PC-3 (cell line): Measurements from ENCODE around the gene NAALADL1. TPM values are rescaled to one million over a fixed set of nuclear protein-coding genes. Genes with fewer than 3 reads are reported as not detected.

Source experiments
- ATAC-seq: fragments of 200-7000 bp; cut with Tn5 transposase; 2 replicates; pipeline ENCODE4 v1.9.1; 2020; ENCODE audit warnings: mild to moderate bottlenecking, moderate library complexity
- BruUV-seq: library from RNA; stranded (reverse); fragments of 400-500 nt; replicated peaks from 2 replicates; lab custom pipeline; 2021; lab: Mats Ljungman, UMichigan
- CTCF ChIA-PET: fragments of 300-600 bp; sonication (Branson Sonifier 250); formaldehyde crosslinking; loops from one replicate; lab custom pipeline; 2022; ENCODE audit warnings: antibody characterized with exemption; lab: Charles Lee
- POLR2A ChIA-PET: fragments of 300-600 bp; sonication (Branson Sonifier 250); formaldehyde crosslinking; loops from one replicate; lab custom pipeline; 2022; ENCODE audit warnings: antibody characterized with exemption; ENCODE audit not compliant: unreplicated experiment; lab: Charles Lee
- DNase-seq: peaks from one replicate; pipeline ENCODE4 v3.0.0-alpha.2; 2015
- H2AFZ ChIP-seq: fragments of 300-600 bp; sonication (generic); 2 replicates; pipeline ENCODE4 v1.6.0; 2016; ENCODE audit warnings: antibody characterized with exemption, low read length
- H3F3A ChIP-seq: fragments of 300-600 bp; sonication (generic); one replicate; pipeline ENCODE4 v1.6.0; 2017; ENCODE audit warnings: antibody characterized with exemption, low read length, control low read depth, mild to moderate bottlenecking; ENCODE audit not compliant: unreplicated experiment
- H3K27ac ChIP-seq: fragments of 300-600 bp; sonication (generic); 2 replicates; pipeline ENCODE4 v1.5.1; 2016; ENCODE audit warnings: mild to moderate bottlenecking, low read length
- H3K27me3 ChIP-seq: fragments of 300-600 bp; sonication (generic); 2 replicates; pipeline ENCODE4 v1.6.1; 2016; ENCODE audit warnings: low read length, mixed read lengths
- H3K36me3 ChIP-seq: fragments of 300-600 bp; sonication (generic); 2 replicates; pipeline ENCODE4 v1.6.1; 2016; ENCODE audit warnings: low read depth, mixed run types, low read length, mixed read lengths
- H3K4me1 ChIP-seq: fragments of 300-600 bp; sonication (generic); 2 replicates; pipeline ENCODE4 v1.5.1; 2016; ENCODE audit warnings: low read length; ENCODE audit not compliant: insufficient read depth
- H3K4me2 ChIP-seq: fragments of 300-600 bp; sonication (generic); 2 replicates; pipeline ENCODE4 v1.6.0; 2016; ENCODE audit warnings: low read length
- H3K4me3 ChIP-seq: fragments of 300-600 bp; sonication (generic); 2 replicates; pipeline ENCODE4 v1.5.1; 2016; ENCODE audit warnings: mild to moderate bottlenecking, low read length, mixed read lengths
- H3K79me2 ChIP-seq: fragments of 300-600 bp; sonication (generic); 2 replicates; pipeline ENCODE4 v1.6.1; 2017; ENCODE audit warnings: low read length, mixed read lengths
- H3K9ac ChIP-seq: fragments of 300-600 bp; sonication (generic); 2 replicates; pipeline ENCODE4 v1.6.0; 2016; ENCODE audit warnings: mild to moderate bottlenecking, low read length
- H3K9me2 ChIP-seq: fragments of 300-600 bp; sonication (generic); replicated peaks from 2 replicates; pipeline ENCODE4 v1.6.1; 2016; ENCODE audit warnings: mixed run types, low read length, mixed read lengths
- H3K9me3 ChIP-seq: fragments of 300-600 bp; sonication (generic); 2 replicates; pipeline ENCODE4 v1.6.1; 2016; ENCODE audit warnings: low read length, mixed read lengths
- H4K20me1 ChIP-seq: fragments of 300-600 bp; sonication (generic); 2 replicates; pipeline ENCODE4 v1.6.1; 2016; ENCODE audit warnings: low read length, mixed read lengths
- EZH2 ChIP-seq: fragments of 300-600 bp; sonication (generic); IDR thresholded peaks from one replicate; pipeline ENCODE4 v1.6.1; 2017; ENCODE audit warnings: antibody characterized with exemption, mild to moderate bottlenecking, low read length; ENCODE audit not compliant: unreplicated experiment
- EZH2phosphoT487 ChIP-seq: fragments of 300-600 bp; sonication (generic); IDR thresholded peaks from 2 replicates; pipeline ENCODE4 v1.6.1; 2018; ENCODE audit warnings: mild to moderate bottlenecking, antibody characterized with exemption, low read length, borderline replicate concordance
- intact Hi-C: fragments of 100-400 bp; cut with micrococcal nuclease; formaldehyde crosslinking; loops from 2 replicates; pipeline ENCODE4 v1.9.0; 2023
- total RNA-seq: library from RNA; depleted of rRNA; stranded (reverse); fragments of >200 nt; gene quantifications from 2 replicates; pipeline ENCODE4 v1.2.3, GENCODE V29; 2014
- TF ChIP-seq, protein P1 (sequence below): fragments of 300-600 bp; sonication (generic); conservative IDR thresholded peaks from 2 replicates; pipeline ENCODE4 v1.5.1; 2017; ENCODE audit warnings: antibody characterized with exemption, low read depth, mild to moderate bottlenecking, low read length

The NAALADL1 gene
- total RNA-seq, 1 experiment from 2014 or later, result 0.47 TPM

DNA sequence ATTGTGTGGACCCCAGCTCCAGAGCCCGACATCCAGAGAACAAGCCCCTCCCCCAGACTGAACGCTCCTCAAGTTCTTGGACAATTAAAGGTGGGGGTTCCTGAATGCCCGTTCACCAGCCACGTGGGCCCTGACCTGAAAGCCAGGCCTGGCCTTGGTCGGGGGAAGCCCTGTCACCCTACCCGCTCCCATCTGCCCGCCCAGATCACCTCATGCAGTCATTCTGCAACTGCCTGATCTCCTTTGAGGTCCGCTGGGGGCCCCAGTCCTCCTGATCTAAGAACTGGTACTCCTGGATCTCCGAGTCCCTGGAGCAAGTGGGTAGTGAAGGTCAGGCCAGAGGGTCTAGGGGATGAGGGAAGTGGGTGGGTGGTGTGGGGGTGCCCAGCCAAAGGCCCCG lies 9.1 kb upstream of the NAALADL1 start:
- no peaks in the 10 kb centered on the region for H3K36me3 ChIP-seq

DNA sequence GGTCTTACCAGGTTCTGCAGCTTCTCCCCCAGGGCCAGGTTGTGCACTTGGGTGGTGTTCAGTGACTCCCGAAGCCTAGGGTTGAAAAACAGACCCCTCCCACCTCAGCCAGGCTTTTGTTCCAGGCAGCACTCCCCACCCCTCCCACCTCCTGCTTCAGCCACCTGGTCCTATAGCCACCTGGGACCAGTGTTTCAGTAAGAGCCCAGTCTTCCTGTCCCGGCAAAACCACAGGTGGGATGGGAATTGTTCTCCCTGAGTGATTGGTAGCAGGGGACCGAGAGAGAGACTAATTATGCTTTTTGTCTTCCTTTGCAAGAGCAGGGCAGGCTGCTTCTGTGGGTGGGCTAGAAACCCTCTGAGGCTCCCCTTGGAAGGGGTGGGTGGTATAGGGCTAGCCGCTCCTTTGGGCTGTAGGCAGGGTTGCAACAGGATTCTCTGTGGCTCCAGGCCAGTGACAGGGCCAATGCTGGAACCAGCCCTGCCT lies 8.5 kb upstream of the NAALADL1 start:
- CTCF ChIA-PET, result no interaction called here
- BruUV-seq, result no TSS peak
- H3K4me3 ChIP-seq, result no peak overlapping the region
- ATAC-seq (no peak), DNase-seq (no peak)
- no peak overlapping the region for H3K4me2 ChIP-seq
- no peaks in the 10 kb centered on the region for H3K27me3 ChIP-seq
- no peaks in the 10 kb centered on the region for H3K36me3 ChIP-seq
- H3K9ac ChIP-seq, result no peak overlapping the region
- H3K9me3 ChIP-seq, result no peaks in the 10 kb centered on the region
- TF ChIP-seq, protein P1, sequence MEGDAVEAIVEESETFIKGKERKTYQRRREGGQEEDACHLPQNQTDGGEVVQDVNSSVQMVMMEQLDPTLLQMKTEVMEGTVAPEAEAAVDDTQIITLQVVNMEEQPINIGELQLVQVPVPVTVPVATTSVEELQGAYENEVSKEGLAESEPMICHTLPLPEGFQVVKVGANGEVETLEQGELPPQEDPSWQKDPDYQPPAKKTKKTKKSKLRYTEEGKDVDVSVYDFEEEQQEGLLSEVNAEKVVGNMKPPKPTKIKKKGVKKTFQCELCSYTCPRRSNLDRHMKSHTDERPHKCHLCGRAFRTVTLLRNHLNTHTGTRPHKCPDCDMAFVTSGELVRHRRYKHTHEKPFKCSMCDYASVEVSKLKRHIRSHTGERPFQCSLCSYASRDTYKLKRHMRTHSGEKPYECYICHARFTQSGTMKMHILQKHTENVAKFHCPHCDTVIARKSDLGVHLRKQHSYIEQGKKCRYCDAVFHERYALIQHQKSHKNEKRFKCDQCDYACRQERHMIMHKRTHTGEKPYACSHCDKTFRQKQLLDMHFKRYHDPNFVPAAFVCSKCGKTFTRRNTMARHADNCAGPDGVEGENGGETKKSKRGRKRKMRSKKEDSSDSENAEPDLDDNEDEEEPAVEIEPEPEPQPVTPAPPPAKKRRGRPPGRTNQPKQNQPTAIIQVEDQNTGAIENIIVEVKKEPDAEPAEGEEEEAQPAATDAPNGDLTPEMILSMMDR, result no peak
- no peak for TF ChIP-seq EZH2phosphoT487
- TF ChIP-seq EZH2, result no peak
- H2AFZ ChIP-seq, result no peak overlapping the region
- no peaks in the 10 kb centered on the region for H4K20me1 ChIP-seq
- no peaks in the 10 kb centered on the region for H3K79me2 ChIP-seq
- intact Hi-C loops, result no loop called here
- POLR2A ChIA-PET, result no interaction called here
- no peaks in the 10 kb centered on the region for H3K9me2 ChIP-seq
- no peaks in the 10 kb centered on the region for H3F3A ChIP-seq
- H3K27ac ChIP-seq, result no peak overlapping the region
- no peaks in the 10 kb centered on the region for H3K4me1 ChIP-seq

More for the DNA sequence above, 9.1 kb upstream of the NAALADL1 start:
- ATAC-seq, result no peak
- H3F3A ChIP-seq, result no peaks in the 10 kb centered on the region
- CTCF ChIA-PET, result no interaction called here
- BruUV-seq, result no TSS peak
- no peak overlapping the region for H3K27ac ChIP-seq
- no peak overlapping the region for H3K4me2 ChIP-seq
- no peak overlapping the region for H2AFZ ChIP-seq
- no peaks in the 10 kb centered on the region for H4K20me1 ChIP-seq
- POLR2A ChIA-PET, result no interaction called here
- no peaks in the 10 kb centered on the region for H3K27me3 ChIP-seq
- no peaks in the 10 kb centered on the region for H3K79me2 ChIP-seq
- no peaks in the 10 kb centered on the region for H3K4me1 ChIP-seq
- no peak for DNase-seq
- no peaks in the 10 kb centered on the region for H3K9me2 ChIP-seq
- TF ChIP-seq EZH2phosphoT487 (no peak), EZH2 (no peak)
- TF ChIP-seq, protein P1, result no peak
- no peak overlapping the region for H3K4me3 ChIP-seq
- H3K9me3 ChIP-seq, result no peaks in the 10 kb centered on the region
- no peak overlapping the region for H3K9ac ChIP-seq
- intact Hi-C loops, result no loop called here

DNA sequence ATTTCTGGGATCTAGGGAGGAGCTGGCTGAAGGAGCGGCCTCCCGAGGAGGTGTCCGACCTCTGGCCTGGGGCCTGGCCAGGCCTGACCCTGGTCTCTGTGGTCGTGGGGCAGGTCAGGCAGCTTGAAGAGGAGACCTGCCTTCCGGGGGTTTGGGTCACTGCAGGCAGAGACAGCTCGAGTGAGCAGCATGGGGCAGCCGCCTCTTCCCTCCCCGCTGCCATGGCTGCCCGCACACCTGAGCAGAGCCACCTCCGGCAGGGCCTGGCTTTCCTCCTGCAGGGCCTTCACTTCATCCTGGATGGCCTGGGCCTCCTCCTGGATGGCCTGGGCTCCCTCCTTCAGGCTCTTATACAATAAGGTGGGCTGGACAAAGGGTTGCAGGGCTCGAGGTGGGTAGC lies 8.0 kb upstream of the NAALADL1 start:
- POLR2A ChIA-PET, result no interaction called here

More for the DNA sequence above, 8.0 kb upstream of the NAALADL1 start:
- no peaks in the 10 kb centered on the region for H3K27me3 ChIP-seq
- CTCF ChIA-PET, result no interaction called here
- no peaks in the 10 kb centered on the region for H3F3A ChIP-seq
- H4K20me1 ChIP-seq, result no peaks in the 10 kb centered on the region
- no peak for TF ChIP-seq EZH2
- no peak for TF ChIP-seq EZH2phosphoT487
- TF ChIP-seq, protein P1, result no peak
- H3K9ac ChIP-seq, result no peak overlapping the region
- H3K4me1 ChIP-seq, result no peaks in the 10 kb centered on the region
- DNase-seq, result no peak
- no peaks in the 10 kb centered on the region for H3K79me2 ChIP-seq
- no peaks in the 10 kb centered on the region for H3K36me3 ChIP-seq
- BruUV-seq, result no TSS peak
- intact Hi-C loops, result no loop called here
- H3K9me2 ChIP-seq, result no peaks in the 10 kb centered on the region
- no peak overlapping the region for H2AFZ ChIP-seq
- ATAC-seq, result no peak
- H3K4me2 ChIP-seq, result no peak overlapping the region
- H3K27ac ChIP-seq, result no peak overlapping the region
- no peaks in the 10 kb centered on the region for H3K9me3 ChIP-seq
- H3K4me3 ChIP-seq, result no peak overlapping the region
